OCI-LY7 (cell line): ENCODE measurements around the gene PDZD2.

Source experiments
- CTCF ChIP-seq: fragments of 200-600 bp; sonication (generic); conservative IDR thresholded peaks from 2 replicates; pipeline ENCODE4 v1.5.1; 2014; ENCODE audit warnings: mild to moderate bottlenecking, antibody characterized with exemption, low read length, moderate library complexity, mixed read lengths
- EZH2phosphoT487 ChIP-seq: fragments of 200-600 bp; sonication (generic); IDR thresholded peaks from 2 replicates; pipeline ENCODE4 v1.6.1; 2018; ENCODE audit warnings: low read depth, borderline replicate concordance, mild to moderate bottlenecking, mixed run types, antibody characterized with exemption, low read length, moderate library complexity, mixed read lengths

GRCh38 chr5:32095261-32095671 is 456.3 kb downstream of the PDZD2 start:
- TF ChIP-seq CTCF, result no peak
- no peak for TF ChIP-seq EZH2phosphoT487
